GM21576 (cell line): ENCODE results near the gene OR8H3.
"Not testable (repeated sequence)": the region's sequence is repeated elsewhere in the genome, so short reads cannot be mapped to it uniquely, and the experiment has no call there.

Experiments used
- ATAC-seq: cut with Tn5 transposase; IDR thresholded peaks from one replicate; pipeline ENCODE4 v1.9.1; 2021; ENCODE audit warnings: mild to moderate bottlenecking, moderate library complexity; ENCODE audit not compliant: unreplicated experiment

OR8H3 gene, protein sequence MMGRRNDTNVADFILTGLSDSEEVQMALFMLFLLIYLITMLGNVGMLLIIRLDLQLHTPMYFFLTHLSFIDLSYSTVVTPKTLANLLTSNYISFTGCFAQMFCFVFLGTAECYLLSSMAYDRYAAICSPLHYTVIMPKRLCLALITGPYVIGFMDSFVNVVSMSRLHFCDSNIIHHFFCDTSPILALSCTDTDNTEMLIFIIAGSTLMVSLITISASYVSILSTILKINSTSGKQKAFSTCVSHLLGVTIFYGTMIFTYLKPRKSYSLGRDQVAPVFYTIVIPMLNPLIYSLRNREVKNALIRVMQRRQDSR

DNA sequence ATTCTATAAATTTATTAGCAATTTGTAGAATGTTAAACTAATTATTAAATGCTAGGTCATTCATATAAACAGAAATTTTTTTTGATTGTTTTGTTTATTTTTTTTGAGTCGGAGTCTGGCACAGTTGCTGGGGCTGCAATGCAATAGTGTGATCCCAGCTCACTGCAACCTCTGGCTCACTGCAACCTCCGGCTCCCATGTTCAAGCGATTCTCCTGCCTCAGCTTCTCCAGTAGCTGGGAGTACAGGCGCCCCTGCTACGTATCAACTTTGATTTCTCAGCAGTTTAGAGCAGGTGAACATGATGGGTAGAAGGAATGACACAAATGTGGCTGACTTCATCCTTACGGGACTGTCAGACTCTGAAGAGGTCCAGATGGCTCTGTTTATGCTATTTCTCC is at the start of gene OR8H3:
OR8H3 (plus strand) TSS at position 301 of the 400 bp plus-strand sequence; CDS start at position 301, 0 bp downstream.
- ATAC-seq, result no peak

DNA sequence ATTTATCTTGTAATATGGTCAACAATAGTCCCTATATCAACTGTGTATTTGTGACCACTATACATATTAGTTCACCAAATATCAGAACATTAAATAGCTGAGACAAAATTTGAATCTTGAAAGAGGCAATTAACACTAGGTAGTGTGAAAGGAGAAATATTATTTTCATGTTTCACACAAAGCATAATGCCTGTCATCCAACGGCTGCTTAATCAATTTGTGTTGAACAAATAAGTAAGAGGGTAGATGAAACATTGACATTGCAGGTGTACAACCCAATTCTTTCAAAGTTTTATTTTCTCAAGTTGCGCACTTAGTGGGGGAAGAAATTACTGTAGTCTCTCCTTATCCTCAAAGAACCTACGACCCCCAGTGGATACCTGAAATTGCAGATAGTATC is 32.5 kb upstream of the OR8H3 start:
- ATAC-seq, result no peak

DNA sequence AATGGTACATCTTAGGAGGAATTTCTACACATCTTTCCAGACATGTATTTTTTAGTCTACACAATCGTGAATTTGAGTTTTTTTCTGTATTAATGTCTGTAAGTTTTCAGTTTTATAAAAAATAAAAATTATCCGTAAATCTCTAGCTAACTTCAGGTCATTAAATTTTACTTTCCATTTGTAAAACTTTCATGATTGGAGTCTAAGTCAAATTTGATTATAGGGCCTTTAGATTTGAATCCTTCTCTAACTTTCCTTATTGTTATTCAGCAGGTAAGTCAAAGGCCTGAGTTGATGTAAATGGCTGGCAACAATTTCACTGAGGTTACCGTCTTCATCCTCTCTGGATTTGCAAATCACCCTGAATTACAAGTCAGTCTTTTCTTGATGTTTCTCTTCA is 29.2 kb upstream of the OR8H3 start, which contains the start of gene OR8I2:
OR8I2 (plus strand) TSS at position 301 of the 400 bp plus-strand sequence; CDS start at position 301, 0 bp downstream.
- ATAC-seq, result no peak

DNA sequence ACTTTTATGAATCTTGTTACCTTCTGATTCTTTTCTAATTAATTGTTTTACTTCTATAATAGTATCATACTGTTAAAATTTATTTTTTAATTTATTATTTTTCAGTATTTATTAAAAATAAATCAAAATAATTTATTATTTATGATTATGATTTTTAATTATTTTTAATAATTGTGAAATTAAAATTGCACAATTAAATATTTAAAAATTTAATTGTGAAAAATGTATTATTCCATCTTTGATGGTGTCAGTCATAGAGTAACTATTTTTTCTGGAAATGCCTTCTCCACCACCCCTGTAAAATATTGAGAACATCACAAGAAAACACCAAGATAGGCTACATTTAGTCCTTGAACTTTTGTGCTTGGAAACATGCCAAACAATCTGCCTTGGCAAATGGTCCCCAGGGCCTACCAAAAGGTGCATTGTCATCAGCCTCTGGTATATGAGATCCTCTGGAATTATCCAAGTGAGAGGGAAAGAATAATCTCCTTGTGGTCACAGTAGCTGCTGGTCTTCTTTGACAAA is 18.9 kb upstream of the OR8H3 start, which contains the start of gene OR8H2:
OR8H2 (plus strand) TSS at position 478 of the 528 bp plus-strand sequence. CDS start 1,356 bp downstream, outside the sequence.
- no peak for ATAC-seq

DNA sequence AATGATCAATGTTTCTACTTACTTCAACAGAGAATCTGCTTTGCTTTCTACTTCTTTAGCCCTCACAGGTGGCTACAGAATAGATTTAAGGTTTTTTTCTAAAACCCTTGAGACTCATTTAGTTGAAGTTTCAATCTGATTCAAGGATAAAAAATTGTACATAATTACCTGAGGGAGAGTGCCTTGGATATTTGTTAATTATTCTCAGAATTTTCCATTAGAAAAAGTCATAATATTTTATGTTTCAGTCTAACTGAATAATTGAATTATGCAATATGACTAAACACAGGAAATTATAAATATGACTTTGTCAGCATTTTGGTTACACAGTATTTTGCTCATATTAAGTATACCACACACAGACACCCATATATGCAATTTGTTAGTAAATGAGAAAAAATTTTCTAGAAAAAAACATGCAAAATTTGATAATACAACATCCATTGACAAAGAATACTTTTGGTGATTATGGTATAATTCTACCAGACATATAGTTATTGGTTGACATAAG is 18.0 kb downstream of the OR8H3 start, which contains the start of gene OR8J3:
OR8J3 (minus strand) TSS at position 51 of the 511 bp plus-strand sequence. CDS start 2,483 bp downstream, outside the sequence.
- ATAC-seq, result no peak

DNA sequence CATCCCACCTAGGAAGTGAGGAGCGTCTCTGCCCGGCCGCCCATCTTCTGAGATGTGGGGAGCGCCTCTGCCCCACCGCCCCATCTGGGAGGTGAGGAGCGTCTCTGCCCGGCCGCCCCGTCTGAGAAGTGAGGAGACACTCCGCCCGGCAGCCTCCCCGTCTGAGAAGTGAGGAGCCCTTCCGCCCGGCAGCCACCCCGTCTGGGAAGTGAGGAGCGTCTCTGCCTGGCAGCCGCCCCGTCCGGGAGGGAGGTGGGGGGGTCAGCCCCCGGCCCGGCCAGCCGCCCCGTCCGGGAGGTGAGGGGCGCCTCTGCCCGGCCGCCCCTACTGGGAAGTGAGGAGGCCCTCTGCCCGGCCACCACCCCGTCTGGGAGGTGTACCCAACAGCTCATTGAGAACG is 21.5 kb downstream of the OR8H3 start:
- not testable (repeated sequence) for ATAC-seq

DNA sequence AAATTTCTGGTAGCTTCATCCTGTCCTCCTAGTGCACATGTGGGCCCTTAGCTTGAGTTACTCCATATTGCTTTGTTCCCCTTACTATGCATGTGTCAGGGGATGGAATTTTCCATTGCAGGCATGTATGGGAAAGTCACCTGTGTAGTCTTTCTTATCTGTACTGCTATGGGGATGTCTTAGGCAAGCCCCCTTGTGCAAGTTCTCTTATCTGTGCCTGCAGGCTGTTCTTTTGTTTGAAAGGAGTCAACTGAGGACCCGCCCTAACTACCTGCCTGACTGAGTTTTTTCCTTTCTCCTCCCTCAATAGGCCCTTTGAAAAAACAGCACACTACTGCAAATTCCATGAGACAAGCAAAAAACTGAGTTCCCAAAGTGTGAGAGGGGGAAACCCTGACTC is 29.2 kb downstream of the OR8H3 start:
- ATAC-seq, result no peak

DNA sequence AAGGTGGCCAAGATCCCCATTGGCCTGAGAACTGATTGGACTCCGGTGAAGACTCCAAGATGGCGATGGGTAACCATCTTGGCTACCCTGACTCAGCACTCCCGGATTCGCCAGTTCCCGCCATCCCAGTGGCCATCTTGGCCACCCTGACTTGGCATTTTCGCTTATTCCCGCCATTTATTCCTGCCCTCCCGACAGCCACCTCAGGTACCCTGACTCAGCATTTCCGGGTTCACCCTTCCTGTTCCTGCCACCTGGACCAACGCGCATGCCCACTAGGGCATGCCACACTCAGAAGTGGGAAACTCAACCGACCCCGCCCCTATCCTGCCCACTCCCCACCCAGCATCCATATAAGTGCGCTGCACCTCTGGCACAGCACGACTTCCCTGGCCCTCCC is 30.2 kb downstream of the OR8H3 start:
- no peak for ATAC-seq

DNA sequence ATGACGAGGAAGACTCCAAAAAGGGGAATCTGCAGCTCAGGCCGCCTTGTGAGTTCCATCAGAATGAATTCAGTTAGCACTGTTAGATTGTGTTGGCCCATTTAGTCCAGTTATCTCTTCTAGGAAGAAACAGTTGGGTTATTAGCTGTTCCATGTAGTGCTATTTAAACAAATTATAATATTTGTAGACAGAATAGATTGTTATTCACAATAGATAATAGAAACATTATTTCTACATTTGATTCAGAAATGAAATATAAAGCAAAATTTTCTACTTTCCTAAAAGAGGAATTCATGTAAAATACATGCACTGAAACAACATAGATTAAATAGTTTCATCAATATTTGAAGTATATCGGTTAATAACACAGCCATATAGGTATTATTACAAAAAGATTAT is 38.0 kb downstream of the OR8H3 start, which contains the start of gene OR8K5:
OR8K5 (minus strand) TSS at position 101 of the 400 bp plus-strand sequence; CDS start at position 101, 0 bp downstream.
- no peak for ATAC-seq

DNA sequence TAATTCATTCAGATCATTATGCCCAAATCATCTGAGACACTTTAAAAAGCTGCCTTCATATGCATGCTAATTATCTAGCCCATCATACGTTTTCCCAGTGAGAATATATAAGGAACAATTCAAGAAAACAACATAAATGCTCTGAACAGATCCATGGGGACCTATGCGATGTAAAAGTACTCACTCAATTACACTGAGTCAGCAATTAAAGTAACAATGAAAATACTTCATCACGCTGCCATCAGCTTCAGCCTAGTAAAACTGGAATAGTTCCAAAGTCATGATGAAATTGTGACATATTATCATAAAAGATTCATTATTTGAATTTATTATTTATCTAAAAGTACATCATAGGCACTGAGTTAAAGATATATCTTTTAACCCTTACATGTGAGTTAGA is 41.6 kb downstream of the OR8H3 start:
- no peak for ATAC-seq

DNA sequence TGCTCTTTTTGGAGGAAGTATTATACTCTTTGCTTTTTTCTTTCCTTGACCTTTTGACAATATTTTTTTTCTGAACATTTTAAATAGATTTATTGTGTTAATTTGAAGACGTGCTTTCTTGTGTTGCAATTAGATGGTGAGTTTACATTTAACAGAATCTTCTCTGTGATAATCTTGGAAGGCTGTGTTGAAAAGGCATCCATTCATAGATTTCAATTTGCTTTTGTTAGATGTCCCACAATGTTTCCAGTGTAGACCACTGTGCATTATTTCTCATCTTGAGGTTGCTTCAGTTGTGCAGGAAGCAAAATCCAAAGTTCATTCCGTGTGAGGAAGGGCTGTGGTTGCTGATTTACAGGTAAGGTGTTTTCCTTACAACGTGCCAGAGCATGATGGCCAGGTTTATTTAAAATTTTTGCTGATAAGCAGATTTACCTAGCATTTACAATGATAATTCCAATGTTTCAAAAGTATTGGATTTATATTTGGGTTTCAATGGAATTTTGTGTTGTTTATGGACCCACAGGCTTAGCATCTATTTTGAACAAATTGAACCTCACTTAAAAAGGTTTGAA is 50.2 kb downstream of the OR8H3 start:
- ATAC-seq, result no peak
